NCI-H345 treated with DMSO at 0.1 percent for 48 hours (cell line): ENCODE data around the gene EML2.
A peak's percentile ranks its signal among the peaks of the same experiment; 100 is the strongest.

Experiments used
- DNase-seq: peaks from one replicate; lab custom pipeline; 2025; ENCODE audit not compliant: unreplicated experiment; lab: John Stamatoyannopoulos, UW

The EML2 gene

DNA sequence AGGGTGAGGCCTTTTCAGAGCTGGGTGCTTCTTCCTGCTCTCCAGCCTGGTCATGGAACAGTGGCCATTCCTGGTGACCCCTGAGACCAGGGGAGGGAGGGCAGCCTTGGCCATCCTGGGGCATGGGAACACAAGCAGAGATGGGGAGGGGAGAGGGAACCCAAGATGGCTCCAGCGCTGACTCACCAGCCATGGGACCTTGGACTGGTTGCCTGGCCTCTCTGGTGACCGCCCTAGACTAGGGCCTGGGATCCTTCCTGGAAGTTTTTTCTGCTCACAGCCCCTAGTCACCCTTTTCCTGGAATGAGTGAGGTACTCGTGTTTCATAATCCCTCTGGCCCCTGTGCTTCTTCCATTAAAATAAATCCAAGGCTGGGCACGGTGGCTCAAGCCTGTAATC is 51.3 kb downstream of the EML2 start:
- no peak for DNase-seq

DNA sequence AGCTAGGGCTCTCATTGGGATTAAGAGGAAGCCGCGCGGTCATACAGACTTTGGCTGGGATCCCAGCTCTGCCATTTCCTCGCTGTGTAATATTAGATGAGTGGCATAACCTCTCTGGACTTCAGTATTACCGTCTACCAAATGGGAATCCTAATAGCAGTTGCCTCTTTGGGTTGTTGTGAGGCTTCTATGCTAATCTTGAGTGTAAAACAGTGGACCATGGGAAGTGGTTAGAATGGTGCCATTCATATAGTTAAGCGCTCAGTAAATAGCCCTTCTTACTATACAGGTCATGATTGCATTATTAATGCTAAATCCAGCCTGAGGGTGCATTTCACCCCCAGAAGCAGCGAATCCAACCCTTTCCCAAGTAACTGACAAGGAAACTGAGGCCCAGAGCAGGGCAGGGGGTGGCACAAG is 54.0 kb downstream of the EML2 start:
- DNase-seq, result no peak

DNA sequence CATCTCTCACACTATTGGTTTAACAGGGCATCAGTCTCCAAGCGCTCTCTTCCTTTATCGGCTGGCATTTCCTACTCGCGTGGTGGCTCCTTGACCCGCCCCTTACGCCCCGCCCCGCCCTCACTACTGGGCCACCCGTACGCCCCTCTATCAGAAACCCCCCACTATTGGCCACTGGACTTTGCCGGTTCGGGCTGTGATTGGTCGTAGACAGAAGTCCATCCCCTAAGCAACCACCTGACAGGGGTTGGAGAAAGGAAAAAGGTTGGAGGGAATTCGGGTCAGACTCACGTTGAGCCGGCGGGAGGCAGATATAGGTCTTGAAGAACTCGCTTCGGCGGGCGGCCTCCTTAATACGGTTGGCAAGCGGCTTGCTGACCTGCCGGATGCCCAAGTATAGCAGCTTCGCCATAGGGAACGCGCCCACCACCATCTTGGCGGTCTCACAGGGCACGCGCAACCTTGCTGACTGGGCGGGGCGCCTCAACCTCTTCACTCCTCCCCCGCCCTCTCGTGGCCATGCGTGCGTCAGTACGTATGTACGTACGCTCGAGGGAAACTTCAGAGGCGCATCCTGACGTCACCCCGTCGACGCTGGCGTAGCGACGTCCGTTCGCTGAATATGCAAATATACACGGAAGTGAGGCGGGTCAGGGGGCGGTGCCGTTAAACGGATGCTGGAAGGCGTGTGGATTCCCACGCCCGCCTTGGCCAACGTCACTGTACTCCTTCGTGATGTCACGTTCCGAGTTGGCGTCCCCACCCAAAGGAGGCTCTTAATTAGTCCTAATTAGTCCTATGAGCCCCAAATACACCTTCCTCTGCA is 54.7 kb downstream of the EML2 start, which contains the start of gene OPA3:
TSS of gene OPA3 (minus strand) at position 471 of the 826 bp plus-strand sequence. CDS start at position 433, 38 bp downstream.
- peak; percentile 90 for DNase-seq

DNA sequence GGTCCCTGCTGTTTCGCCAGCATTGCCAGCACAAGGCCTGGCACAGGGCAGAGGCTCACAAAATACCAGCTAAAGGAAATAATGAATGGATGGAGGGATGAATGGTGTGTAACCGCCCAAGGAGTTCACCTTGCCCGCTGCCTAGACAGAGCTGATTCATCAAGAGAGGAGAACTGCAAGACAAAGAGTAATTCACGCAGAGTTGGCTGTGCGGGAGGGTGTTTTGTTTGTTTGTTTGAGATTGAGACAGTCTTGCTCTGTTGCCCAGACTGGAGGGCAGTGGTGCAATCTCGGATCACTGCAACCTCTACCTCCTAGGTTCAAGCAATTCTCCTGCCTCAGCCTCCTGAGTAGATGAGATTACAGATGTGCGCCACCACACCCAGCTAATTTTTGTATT is 57.6 kb downstream of the EML2 start:
- DNase-seq, result no peak

DNA sequence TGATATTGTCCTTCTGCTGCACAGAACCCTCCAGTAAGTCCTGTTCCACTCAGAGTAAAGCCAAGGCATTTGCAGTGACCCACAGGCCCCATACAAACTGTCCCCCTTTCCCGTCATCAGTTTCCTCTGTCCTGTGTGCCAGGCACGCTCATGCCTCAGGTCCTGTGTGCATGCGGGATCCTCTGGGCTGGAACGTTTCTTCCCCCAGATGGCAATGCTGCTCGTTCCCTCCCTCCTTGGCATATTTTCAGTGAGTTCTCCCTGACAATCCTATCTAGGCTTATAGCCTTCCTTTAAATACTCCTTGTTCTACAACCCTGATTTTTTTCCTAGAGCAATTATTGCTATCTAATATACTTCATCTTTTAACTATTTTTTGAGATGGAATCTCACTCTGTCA is 60.3 kb downstream of the EML2 start:
- DNase-seq, result no peak

DNA sequence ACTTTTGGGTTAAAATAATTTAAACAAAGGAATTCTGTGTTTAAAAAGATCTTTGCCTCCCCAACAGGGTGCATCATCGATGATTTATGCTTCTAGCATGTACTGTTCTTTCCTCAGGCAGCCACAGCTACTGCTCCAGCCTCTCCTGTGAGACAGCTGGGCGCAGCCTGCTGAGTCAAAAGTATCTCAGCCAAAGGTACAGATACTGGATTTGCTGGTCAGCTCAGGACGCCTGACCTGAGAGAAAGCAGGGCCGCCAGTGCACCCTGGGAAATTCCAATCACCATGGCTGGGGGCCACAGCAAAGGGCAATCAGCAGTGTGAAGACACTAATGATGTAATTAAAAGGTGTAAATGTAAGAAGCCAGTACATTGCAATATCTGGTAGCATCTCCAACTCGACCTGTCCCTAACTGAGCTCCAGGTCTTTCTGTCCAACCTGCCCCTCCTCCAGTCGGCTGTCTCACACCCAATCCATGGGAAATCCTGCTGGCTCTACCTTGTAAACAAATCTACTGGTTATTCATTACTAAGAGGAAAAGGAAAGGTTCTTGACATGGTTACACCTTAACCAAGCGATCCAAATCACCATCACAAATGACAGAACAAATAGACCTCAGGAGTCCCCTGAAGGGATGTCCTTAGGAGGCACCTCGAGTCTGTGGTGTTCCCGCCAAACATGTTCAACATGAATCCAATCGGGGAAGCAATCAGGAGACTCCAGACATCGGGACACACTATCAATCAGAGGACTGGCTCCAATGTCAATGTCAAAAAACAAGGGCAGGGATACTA is 61.9 kb downstream of the EML2 start:
- no peak for DNase-seq

DNA sequence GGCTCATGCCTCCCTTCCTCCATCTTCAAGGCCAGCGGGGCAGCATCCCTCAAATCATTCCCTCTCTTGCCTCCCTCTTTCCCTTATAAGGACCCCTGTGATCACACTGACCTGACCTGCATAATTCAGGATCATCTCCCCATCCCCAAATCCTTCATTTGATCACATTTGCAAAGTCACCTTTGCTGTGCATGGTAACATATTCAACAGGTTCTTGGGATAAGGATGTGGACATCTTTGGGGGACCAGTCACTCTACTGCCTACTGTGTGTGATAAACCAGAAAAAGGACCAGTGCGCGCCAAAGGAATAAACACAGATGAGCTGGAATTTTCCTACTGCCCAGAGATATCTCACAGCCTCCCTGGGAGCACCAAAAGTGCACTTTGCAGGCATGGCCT is 62.5 kb downstream of the EML2 start:
- DNase-seq, result no peak

DNA sequence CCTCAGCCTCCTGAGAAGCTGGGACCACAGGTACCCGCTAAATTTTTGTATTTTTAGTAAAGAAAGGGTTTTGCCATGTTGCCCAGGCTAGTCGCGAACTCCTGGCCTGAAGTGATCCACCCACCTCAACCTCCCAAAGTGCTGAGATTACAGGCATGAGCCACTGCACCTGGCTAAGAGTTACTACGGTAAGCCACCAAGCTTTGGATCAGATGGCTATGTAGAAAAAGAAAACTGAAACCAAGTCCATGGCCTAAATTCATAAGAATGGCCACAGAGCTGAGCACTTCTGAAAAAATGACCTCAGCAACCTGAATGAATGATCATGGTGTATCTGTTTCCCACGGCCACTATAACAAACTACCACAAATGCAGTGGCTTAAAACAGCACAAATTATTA is 64.0 kb downstream of the EML2 start:
- DNase-seq, result no peak

DNA sequence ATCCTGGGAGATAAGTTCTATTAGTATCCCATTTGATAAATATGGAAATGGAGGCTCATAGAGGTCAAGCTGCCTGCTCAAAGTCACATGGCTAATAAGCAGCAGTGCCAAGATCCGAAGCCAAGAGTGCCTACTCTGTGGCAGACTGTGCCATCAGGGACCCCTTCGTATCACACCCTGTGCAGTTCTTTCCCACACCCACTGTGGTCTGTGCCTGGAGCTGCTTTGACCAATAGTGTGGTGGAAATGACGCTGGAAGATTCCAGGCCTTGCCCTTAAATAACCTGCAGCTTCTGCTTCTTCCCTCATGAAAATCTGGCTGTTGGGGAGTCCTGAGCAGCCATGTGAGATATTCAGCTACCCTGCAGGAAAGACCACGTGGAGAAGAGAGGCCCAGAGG is 64.7 kb downstream of the EML2 start:
- DNase-seq, result no peak

DNA sequence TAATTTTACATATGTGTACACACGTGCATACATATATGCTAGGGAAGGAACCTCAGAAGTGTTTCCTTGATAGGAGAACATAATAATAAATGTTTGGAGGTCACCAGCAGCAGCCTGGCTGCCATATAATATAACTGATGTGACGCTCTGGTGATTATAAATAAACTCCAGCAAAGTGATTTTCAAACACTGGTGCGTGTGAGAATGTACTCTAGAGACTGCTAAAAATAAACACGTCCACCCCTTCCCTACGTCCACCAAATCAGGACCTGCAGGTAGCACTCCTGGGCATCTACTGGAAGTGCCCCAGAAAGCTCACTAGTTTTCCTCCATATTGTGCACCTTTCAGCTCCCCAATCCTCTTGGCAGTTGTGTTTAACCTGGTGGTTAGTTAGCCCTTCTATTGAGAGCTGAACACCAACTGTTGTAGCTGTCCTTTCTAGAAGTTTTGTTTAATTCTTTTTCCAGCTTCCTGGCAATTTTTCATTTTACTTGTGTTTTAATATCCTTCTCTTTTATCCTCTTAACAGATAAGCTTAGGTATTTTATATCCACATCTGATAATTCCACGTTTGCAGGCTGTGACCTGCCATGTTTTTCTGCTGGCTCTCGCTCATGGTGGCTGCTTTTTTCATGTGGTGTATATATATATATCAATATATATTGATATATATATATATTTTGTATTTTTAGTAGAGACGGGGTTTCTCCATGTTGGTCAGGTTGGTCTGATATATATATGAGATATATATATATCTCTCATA is 67.6 kb downstream of the EML2 start:
- DNase-seq, result no peak

DNA sequence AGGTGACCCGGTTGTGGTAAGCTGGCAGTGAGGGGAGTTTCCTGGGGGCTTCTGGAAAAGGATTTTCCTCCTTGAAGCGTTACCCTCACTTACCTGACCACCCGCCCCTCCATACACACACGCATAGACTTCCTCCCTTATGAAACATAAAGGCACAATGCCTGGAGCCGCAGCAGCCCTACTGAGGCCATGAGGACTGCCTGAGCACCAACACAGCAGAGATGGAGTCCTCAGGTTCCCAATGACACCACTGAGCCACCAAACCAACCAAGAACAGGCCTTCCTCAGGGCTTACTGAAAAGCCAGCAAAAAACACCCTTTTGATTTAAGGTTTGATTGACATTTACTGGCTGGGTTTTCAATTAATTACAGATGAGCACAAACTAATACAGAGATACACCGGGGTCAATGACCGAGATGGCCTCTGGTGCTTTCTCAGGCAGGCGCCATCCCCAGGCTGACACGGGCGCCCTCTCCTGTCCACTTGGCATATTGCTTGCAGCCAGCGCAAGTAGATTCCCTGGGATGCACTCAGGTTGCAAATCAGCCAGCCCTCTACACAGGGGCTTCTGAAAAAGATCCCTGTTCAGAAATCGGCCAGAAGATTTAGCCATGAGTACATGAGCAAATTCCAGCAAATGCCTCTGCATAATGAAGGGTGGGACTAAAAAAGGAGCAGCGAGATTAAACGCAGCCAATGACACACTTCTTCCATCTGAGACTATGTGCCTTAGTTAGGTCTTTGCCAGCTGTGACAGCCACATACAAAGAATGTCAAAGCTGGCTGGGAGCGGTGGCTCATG is 69.4 kb downstream of the EML2 start:
- DNase-seq, result no peak

DNA sequence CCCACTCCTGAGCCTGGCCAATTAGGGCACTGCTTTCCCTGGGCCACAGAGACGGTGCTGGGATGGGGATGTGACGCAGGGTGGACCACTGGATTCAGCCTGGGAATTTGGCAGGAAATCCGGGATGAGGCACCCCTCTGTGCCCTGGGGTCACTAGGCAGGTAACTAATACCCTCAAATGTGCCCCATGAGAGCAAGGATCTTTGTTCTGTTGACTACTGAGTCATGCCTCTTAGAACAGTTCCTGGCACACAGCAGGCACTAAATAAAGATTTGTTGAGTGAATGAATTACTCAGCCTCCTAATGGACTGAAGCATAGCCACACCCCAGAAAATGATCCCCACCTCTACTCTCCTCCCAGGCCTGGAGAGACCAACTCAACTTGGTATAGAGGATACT is 70.5 kb downstream of the EML2 start:
- DNase-seq, result no peak

DNA sequence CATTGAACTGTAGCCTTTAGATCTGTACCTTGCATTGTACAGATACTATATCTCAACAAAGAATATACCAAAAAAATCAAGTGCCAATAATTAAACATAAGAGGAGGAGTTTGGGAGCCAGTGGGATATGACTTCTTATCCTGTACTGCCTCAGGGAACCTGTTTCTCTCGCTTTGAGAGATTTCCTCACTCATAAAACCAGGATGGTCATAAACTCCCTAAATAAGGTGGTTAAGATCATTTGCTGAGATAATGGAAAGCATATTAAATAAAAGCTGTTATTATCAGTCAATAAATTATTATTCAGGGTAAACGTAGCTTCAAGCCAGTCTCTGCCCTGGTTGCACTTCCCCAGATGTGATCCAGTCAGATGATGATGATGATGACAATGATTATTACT is 71.6 kb downstream of the EML2 start:
- no peak for DNase-seq

DNA sequence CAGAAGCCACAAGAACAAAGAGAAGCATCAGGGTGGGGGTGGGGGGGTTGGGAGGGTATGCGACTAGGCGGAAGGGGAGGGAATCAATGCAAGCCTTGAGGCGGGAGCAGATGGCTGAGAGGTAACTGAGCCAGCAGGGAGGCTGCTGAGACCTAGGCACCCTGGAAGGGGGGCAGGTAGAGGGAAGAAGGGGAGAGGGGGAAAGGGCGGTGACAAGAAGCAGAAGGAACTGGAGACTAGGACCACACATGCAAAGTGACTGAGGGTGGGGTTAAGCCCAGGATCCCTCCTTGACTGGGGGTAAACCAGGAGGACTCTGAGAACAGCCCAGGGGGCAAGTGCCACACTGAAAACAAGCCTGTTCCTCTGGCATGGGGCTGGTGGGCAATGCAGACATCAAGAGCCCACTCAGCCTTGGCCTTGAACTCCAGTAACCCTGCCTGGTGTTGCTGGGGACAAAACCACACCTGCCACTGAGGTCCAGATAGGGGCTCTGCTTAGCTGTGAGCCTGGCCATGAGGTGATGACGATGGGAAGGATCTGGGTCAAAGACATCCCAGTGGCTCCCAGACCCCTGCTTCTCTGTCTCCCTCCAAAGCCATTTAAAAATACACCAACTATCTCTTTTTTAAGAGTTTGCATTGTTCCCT is 74.9 kb downstream of the EML2 start:
- no peak for DNase-seq

DNA sequence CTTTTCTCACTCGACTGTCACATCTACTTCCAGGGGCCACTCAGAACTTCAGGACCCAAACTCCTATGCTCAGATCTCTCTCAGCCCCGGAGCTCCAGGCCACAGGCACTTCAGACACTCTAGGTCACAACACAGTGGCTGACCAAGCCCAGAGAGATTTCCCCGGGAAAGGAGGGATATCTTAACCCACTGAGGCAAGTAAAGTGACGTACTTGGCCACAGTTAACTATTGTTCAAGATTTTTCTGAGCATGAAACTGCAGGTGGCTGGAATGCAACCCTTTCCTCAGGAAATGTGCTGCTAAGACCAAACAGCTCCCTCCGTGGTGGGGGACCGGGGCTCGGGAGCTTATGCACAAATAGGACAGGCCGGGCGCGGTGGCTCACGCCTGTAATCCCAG is 78.5 kb downstream of the EML2 start:
- DNase-seq, result no peak

DNA sequence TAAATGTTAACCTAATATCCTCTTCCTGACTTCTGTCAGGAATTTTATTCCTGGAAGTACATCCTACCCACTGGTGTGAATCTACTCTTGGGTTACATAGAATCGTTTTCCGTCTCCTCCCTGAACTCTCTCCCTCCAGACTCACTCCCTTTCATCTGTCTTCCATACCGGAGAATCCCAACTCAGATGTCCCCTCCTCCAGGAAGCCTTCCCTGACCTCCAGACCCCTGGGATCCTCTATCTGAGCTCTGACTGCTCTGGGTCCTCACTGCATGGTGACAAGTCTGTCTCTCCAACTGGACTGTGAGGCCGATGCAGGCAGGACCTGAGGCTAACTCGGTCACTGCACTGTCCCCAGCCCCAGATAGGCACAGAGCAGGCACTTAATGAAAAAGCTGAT is 79.2 kb downstream of the EML2 start:
- DNase-seq, result no peak
